IgD-negative memory B cell (primary cell): ENCODE results near the gene GPR135. TPM values are rescaled to one million over a fixed set of nuclear protein-coding genes. Genes with fewer than 3 reads are reported as not detected.
A peak's percentile ranks its signal among the peaks of the same experiment; 100 is the strongest.

Experiments used
- H3K27ac Mint-ChIP-seq, 3 donors: one replicate each; pipeline ENCODE4 v1.8.0; 2020 to 2022; ENCODE audit warnings: mild to moderate bottlenecking in 3 of 3, mixed read lengths in 3 of 3, moderate library complexity in 1 of 3
- H3K27me3 Mint-ChIP-seq: one replicate; pipeline ENCODE4 v1.8.0; 2021; ENCODE audit warnings: mixed read lengths
- H3K36me3 Mint-ChIP-seq: one replicate; pipeline ENCODE4 v1.8.0; 2020; ENCODE audit warnings: mild to moderate bottlenecking, mixed read lengths
- H3K4me1 Mint-ChIP-seq, 3 donors: one replicate each; pipeline ENCODE4 v1.8.0; 2020 to 2022; ENCODE audit warnings: mixed read lengths in 3 of 3, mild to moderate bottlenecking in 1 of 3
- H3K4me3 Mint-ChIP-seq, 4 donors: one replicate each; pipeline ENCODE4 v1.8.0; 2020 to 2022; ENCODE audit warnings: mild to moderate bottlenecking in 4 of 4, mixed read lengths in 4 of 4, moderate library complexity in 3 of 4
- H3K9me3 Mint-ChIP-seq, 3 donors: one replicate each; pipeline ENCODE4 v1.8.0; 2020 to 2021; ENCODE audit warnings: mixed read lengths in 3 of 3, mild to moderate bottlenecking in 1 of 3
- polyA plus RNA-seq: library from polyadenylated mRNA; unstranded; fragments of 300-500 nt; fragmentation: Illumina TruSeq; gene quantifications from one replicate; pipeline ENCODE4 v1.2.3, GENCODE V29; 2021

Gene GPR135
- polyA plus RNA-seq: 0.36 TPM

DNA sequence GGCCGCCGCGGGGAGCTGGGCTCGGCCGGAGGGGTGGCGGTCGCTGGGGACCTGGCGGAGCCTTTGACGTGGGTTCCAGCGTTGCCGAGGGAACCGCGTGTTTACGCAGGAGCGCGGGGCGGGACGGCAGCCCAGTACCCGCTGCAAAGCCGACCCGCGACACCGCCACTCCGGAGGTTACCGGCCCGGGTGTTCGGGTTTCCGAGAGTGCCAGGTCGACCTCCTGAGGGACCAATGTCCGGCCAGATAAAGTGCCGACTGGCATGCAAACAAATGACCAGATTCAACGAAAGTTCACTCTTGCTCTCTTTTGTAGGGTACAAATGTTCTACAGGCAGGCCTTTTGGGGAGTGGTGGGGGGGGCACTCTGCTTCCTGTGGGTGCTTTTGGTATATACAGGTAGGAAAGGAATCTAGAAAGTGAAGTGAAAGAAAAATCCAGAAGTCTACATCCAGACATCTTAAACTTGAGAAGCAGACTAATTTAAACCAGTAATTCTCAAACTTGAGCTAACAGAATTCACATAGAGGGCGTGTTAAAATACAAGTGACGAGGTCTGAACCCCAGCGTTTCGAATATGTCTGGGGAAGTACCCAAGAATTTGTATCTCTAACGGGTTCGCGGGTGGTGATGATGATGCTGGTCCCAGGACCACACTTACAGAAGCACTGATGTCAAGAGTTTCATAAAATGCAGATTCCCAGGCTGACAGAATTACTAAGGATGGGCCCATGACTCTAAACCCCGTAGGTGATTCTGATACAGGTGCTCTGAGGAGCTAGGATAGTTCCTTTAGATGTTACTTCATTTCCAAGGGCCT lies at the start of gene GPR135:
GPR135 (minus strand) TSS at position 65 of the 820 bp plus-strand sequence. CDS start 154 bp downstream, outside the sequence.
- Mint-ChIP-seq H3K27ac (peak within 1 kb of the TSS; percentile 55 to 92 (median 84)), H3K36me3 (no peaks in the 10 kb centered on the region), H3K9me3 (no peaks in the 10 kb centered on the region), H3K4me3 (peak within 1 kb of the TSS in 3 of 4 donors; percentile 89 to 96 (median 94)), H3K4me1 (peaks cover 5 to 7% (median 7%) of the 10 kb centered on the region in 3 donors), H3K27me3 (no peaks in the 10 kb centered on the region)

DNA sequence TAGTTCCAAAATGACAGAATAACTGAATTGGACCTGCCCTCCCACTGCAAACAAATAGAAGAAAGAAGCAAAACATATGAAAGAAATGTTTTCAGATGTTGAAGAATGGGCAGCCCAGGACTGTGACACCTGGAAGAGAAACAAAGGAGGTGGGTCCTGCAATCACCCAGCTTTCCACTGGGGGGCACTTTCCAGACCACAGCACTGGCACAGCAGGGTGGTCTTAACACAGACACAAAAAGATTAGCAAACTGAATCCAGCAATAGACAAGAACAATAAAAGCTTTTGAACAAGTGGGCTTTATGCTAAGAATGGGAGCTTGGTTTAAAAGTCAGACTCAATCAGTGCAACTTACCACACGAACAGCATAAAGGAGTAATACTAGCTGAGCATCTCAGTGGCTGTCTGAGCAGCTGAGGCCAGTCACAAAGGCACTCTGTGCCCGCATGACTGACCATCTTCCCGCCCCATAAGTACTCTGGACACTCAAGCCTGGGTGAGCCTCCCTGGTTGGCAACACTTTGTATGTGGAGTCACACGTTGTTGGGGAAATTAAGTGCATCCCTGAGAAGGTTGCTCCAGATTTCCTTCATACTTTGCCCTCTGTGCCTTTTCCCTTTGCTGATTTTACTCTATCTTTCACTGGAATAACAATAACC lies 46.9 kb upstream of the GPR135 start:
- Mint-ChIP-seq H3K9me3 (peaks cover 0 to 3% (median 0%) of the 10 kb centered on the region in 3 donors), H3K4me1 (no peaks in the 10 kb centered on the region), H3K36me3 (peaks cover 2% of the 10 kb centered on the region), H3K27me3 (peaks cover 7% of the 10 kb centered on the region), H3K27ac (peak overlapping the region in 1 of 3 donors; percentile 51), H3K4me3 (no peak overlapping the region)

DNA sequence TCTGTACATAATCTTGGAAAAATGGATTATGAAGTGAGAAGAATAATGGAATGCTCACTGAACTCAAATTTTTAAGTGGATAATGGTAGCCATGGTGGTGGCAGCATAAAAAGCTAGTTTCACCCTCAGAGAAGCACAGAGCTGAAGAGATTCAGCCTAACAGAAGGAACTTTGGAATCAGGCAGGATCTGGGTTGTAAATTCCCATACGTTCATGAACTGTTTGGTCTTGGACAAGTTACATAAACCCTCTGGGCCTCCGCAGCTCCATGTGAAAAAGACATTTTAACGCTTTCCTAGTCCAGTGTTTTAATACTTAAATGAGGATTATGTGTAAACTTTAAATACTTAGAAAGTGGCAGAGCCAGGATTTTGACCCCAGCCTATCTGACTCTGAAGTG lies 45.8 kb upstream of the GPR135 start:
- H3K36me3 Mint-ChIP-seq: peaks cover 2% of the 10 kb centered on the region
- no peaks in the 10 kb centered on the region for H3K4me1 Mint-ChIP-seq
- H3K9me3 Mint-ChIP-seq: peaks cover 0 to 3% (median 0%) of the 10 kb centered on the region in 3 donors
- H3K27ac Mint-ChIP-seq: no peak overlapping the region
- H3K4me3 Mint-ChIP-seq: no peak overlapping the region
- peaks cover 5% of the 10 kb centered on the region for H3K27me3 Mint-ChIP-seq

DNA sequence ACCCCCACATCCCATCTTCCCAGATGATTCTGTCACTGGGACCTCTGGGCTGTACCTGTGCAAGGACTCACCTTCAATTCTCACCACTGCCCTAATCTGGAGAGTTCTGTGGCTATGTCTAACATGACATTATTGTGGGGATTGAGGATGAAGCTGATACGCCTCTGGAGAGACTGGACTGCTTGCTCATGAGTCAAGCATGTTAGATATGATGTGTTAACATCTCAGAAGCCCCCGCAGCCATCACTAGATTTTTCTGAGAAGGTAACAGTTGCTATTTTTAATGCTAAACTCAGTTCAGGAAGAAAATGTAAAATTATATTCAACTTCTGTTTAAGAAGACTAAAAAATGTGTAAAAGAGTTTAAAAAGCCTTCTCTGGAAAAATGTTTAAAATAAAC lies 44.8 kb upstream of the GPR135 start:
- Mint-ChIP-seq H3K27me3 (peaks cover 5% of the 10 kb centered on the region), H3K4me3 (no peak overlapping the region), H3K36me3 (peaks cover 2% of the 10 kb centered on the region), H3K9me3 (peaks cover 0 to 3% (median 0%) of the 10 kb centered on the region in 3 donors), H3K4me1 (no peaks in the 10 kb centered on the region), H3K27ac (no peak overlapping the region)

DNA sequence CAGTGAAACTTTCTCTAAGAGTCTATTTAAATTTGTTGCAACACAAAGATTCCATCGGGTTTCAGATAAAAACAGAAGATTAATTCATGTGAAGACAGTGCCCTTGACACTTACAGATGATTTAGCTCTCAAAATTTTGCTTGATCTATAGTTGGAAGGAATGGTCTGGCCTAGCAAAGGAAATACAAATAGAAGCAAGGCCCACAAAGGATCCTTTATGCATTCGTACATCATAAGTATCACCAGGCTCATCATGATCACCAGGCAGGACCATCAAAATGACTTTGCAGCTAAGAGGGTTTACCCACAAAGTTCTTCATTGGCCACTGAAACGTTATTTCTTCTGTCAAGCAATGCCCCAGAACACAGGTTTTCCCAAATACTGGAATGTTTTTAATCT lies 43.9 kb upstream of the GPR135 start:
- peaks cover 0 to 2% (median 0%) of the 10 kb centered on the region in 3 donors for H3K9me3 Mint-ChIP-seq
- peaks cover 3% of the 10 kb centered on the region for H3K27me3 Mint-ChIP-seq
- peaks cover 2% of the 10 kb centered on the region for H3K36me3 Mint-ChIP-seq
- no peak overlapping the region for H3K27ac Mint-ChIP-seq
- H3K4me3 Mint-ChIP-seq: no peak overlapping the region
- H3K4me1 Mint-ChIP-seq: no peaks in the 10 kb centered on the region

GRCh38 chr14:59507752-59508103 lies 42.5 kb upstream of the GPR135 start:
- H3K4me1 Mint-ChIP-seq: no peaks in the 10 kb centered on the region
- H3K27me3 Mint-ChIP-seq: no peaks in the 10 kb centered on the region

DNA sequence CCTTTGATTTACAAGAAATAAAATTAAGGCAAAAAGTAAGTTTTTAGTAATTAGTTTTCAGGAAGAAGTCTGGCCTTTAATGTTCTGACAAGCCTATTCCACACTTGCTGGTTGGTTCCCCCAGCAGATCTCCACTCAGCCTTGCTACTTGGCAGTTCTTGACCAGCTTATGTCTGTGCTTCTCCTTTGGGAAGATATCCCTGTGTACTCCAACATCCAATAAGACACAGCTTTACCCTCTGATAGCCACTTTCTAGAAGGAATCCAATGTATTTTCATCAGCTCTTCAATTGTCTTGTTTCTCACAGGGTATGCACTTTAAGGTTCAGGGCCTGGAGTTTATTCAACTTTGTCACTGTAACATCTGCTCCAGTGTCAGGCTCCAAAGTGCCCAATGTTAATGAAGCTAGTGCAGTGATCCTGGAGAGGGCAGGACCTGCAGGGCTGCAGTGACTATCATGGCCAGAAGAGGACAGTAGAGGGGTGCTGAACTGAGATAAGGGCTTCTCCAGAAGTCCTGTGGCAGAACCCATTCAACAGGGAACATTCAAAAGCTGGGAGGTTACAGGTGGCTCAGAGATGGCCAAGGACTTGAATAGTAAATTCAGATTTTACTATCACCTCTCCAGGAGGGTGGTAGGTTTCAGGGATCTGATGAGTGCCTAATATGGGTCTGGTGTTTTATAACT lies 42.0 kb upstream of the GPR135 start:
- Mint-ChIP-seq H3K9me3 (peaks cover 0 to 2% (median 0%) of the 10 kb centered on the region in 3 donors), H3K27me3 (no peaks in the 10 kb centered on the region), H3K27ac (no peak overlapping the region), H3K4me3 (no peak overlapping the region), H3K36me3 (peaks cover 2% of the 10 kb centered on the region), H3K4me1 (no peaks in the 10 kb centered on the region)

More at GRCh38 chr14:59507752-59508103, 42.5 kb upstream of the GPR135 start:
- Mint-ChIP-seq H3K27ac (no peak overlapping the region), H3K4me3 (no peak overlapping the region), H3K9me3 (peaks cover 0 to 2% (median 0%) of the 10 kb centered on the region in 3 donors), H3K36me3 (peaks cover 2% of the 10 kb centered on the region)

- no peaks in the 10 kb centered on the region for H3K27me3 Mint-ChIP-seq
- no peak overlapping the region for H3K4me3 Mint-ChIP-seq
- no peaks in the 10 kb centered on the region for H3K4me1 Mint-ChIP-seq
- H3K27ac Mint-ChIP-seq: no peak overlapping the region
- peaks cover 0 to 2% (median 0%) of the 10 kb centered on the region in 3 donors for H3K9me3 Mint-ChIP-seq
- peaks cover 6% of the 10 kb centered on the region for H3K36me3 Mint-ChIP-seq
Observed at GRCh38 chr14:59503256-59503655, 38.1 kb upstream of the GPR135 start.

DNA sequence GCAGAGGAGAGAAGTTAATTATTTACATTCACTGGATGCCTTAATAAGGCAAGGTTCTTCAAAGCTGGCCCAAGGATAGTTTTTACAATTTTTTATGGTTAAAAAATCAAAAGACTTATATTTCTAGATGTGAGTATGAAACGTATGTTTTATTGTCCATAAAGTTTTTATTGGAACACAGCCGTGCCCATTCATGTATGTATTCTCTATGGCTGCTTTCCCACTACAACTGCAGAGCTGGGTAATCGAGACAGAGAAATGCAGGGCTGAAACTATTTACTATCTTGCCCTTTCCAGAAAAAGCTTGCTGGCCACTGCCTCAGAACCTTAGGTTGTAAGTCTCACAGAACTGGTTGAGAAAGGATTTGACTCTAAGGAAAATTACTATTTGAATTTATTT lies 35.6 kb upstream of the GPR135 start:
- Mint-ChIP-seq H3K4me1 (peaks cover 0 to 3% (median 0%) of the 10 kb centered on the region in 3 donors), H3K4me3 (no peak overlapping the region), H3K27ac (no peak overlapping the region), H3K27me3 (no peaks in the 10 kb centered on the region), H3K36me3 (peaks cover 4% of the 10 kb centered on the region), H3K9me3 (no peaks in the 10 kb centered on the region)

DNA sequence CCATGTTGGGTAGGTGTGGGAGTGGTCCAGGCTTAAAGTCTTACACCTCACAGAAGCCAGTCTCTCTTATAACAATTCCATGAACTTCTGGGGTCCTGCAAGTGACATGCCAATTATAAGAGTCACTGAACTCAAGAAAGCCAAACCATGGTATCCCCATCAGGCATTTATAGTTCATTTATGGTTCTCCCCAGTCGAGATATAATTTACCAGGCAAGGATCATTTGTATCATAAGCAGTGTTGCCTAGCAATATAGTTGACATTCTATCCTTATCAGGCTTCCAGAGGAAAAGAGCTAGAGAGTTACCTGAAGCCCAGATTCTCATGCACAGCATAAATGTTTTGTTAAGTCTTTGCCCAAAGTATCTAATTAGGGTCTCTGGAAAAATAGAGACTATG lies 27.2 kb upstream of the GPR135 start:
- Mint-ChIP-seq H3K27me3 (no peaks in the 10 kb centered on the region), H3K9me3 (no peaks in the 10 kb centered on the region), H3K36me3 (peaks cover 22% of the 10 kb centered on the region), H3K4me1 (peaks cover 12 to 18% (median 14%) of the 10 kb centered on the region in 3 donors), H3K4me3 (no peak overlapping the region), H3K27ac (no peak overlapping the region)

DNA sequence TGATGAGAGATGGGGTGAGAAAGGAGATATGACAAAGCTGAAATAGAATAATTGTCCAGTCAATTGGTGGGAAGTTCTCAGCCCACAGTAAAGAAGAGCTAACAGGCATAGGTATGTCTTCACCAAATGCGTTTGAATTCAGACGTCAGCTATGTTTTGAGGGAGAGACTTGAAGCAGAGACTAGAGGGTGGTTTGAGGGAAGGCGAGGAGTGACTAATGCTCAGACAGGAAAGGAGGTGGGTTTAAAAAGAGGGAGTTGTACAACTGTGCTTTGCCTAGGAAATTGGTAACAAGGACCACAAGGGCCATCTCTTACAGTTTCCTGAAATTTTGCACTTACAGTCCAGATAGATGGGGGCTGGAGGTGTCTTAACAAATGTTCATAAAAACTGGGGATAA lies 25.6 kb upstream of the GPR135 start:
- no peak overlapping the region for H3K27ac Mint-ChIP-seq
- H3K36me3 Mint-ChIP-seq: peaks cover 22% of the 10 kb centered on the region
- no peaks in the 10 kb centered on the region for H3K27me3 Mint-ChIP-seq
- no peak overlapping the region for H3K4me3 Mint-ChIP-seq
- H3K9me3 Mint-ChIP-seq: no peaks in the 10 kb centered on the region
- H3K4me1 Mint-ChIP-seq: peaks cover 13 to 18% (median 14%) of the 10 kb centered on the region in 3 donors

DNA sequence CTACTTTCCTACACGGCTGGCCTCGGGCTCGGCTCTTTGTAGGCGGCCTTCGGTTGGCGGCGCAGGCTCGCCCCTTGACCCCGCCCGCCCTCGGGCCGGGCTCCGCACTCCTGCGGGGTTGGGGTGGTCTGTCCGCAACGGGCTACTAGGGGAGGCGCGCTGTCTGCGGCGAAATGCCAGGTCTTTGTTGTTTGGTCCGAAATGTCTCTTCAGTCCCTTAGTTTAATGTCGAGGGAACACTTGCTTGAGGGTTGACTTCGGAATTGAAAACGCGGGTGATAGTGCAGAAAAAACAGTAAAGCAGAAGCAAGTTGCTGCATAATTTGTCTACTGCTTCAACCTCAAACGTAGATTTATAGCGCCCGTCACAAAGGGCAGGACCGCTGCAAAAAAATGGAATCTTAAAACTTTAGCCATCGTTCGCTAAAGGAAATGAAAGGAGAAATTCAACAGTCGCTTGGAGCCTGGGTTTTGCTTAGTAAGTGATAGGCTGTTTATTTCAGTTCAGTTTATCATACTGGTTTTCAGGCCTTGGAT lies 19.5 kb upstream of the GPR135 start:
- Mint-ChIP-seq H3K9me3 (no peaks in the 10 kb centered on the region), H3K27ac (peak overlapping the region; percentile 89 to 96 (median 92)), H3K27me3 (no peaks in the 10 kb centered on the region)

GRCh38 chr14:59483819-59484638 lies 18.8 kb upstream of the GPR135 start, which contains the start of the genes JKAMP and L3HYPDH:
Gene JKAMP, plus strand, starts transcription at chr14:59484517. Its CDS starts 73 bp downstream, at chr14:59484590.
Gene L3HYPDH, minus strand, starts transcription at chr14:59484408. Its CDS starts 92 bp downstream, at chr14:59484316.
- Mint-ChIP-seq H3K27me3 (no peaks in the 10 kb centered on the region), H3K4me1 (peaks cover 38 to 50% (median 45%) of the 10 kb centered on the region in 3 donors), H3K9me3 (no peaks in the 10 kb centered on the region), H3K4me3 (peak within 1 kb of the TSS; percentile 97 to 99 (median 98)), H3K27ac (peak within 1 kb of the TSS; percentile 89 to 96 (median 92)), H3K36me3 (peaks cover 5% of the 10 kb centered on the region)

More for the DNA sequence above, 19.5 kb upstream of the GPR135 start:
- peak overlapping the region; percentile 97 to 99 (median 98) for H3K4me3 Mint-ChIP-seq
- H3K36me3 Mint-ChIP-seq: peaks cover 10% of the 10 kb centered on the region
- peaks cover 38 to 53% (median 50%) of the 10 kb centered on the region in 3 donors for H3K4me1 Mint-ChIP-seq

GRCh38 chr14:59483363-59483762 lies 18.2 kb upstream of the GPR135 start:
- peak overlapping the region; percentile 97 to 99 (median 98) for H3K4me3 Mint-ChIP-seq
- H3K9me3 Mint-ChIP-seq: no peaks in the 10 kb centered on the region
- H3K27me3 Mint-ChIP-seq: no peaks in the 10 kb centered on the region
- H3K36me3 Mint-ChIP-seq: no peaks in the 10 kb centered on the region
- H3K27ac Mint-ChIP-seq: peak overlapping the region; percentile 10 to 96 (median 89)
- peaks cover 36 to 45% (median 43%) of the 10 kb centered on the region in 3 donors for H3K4me1 Mint-ChIP-seq
